Suprapubic skin (tissue), 4 donors: Measurements from ENCODE around the gene NDOR1. TPM values are rescaled to one million over a fixed set of nuclear protein-coding genes. Genes with fewer than 3 reads are reported as not detected.

Experiments
- DNase-seq, 2 donors: peaks; one replicate each; pipeline ENCODE4 v3.0.0-alpha.2; 2019; ENCODE audit warnings: low spot score in 2 of 2
- H3K27ac ChIP-seq: fragments of 200-600 bp; sonication (generic); one replicate; pipeline ENCODE4 v1.5.1; 2019
- H3K27me3 ChIP-seq: fragments of 200-600 bp; sonication (generic); one replicate; pipeline ENCODE4 v1.5.1; 2019
- H3K36me3 ChIP-seq: fragments of 200-600 bp; sonication (generic); one replicate; pipeline ENCODE4 v1.5.1; 2019
- H3K4me1 ChIP-seq: fragments of 200-600 bp; sonication (generic); one replicate; pipeline ENCODE4 v1.5.1; 2019
- H3K4me3 ChIP-seq: fragments of 200-600 bp; sonication (generic); one replicate; pipeline ENCODE4 v1.5.1; 2019; ENCODE audit warnings: mild to moderate bottlenecking
- H3K9me3 ChIP-seq: fragments of 200-600 bp; sonication (generic); one replicate; pipeline ENCODE4 v1.5.1; 2019
- CTCF ChIP-seq, 2 donors: fragments of 200-600 bp in 1 of 2; fragments of 450-650 bp in 1 of 2; sonication (generic) in 1 of 2; IDR thresholded peaks; one replicate each; pipeline ENCODE4 v1.5.1; 2016 to 2019; ENCODE audit warnings: antibody characterized with exemption in 2 of 2, mild to moderate bottlenecking in 1 of 2, moderate library complexity in 1 of 2
- EP300 ChIP-seq: sonication (generic); formaldehyde crosslinking; IDR thresholded peaks from one replicate; pipeline ENCODE4 v1.6.1; 2017; ENCODE audit warnings: antibody characterized with exemption
- POLR2A ChIP-seq, 2 donors: fragments of 450-650 bp; IDR thresholded peaks; one replicate each; pipeline ENCODE4 v1.6.1; 2017; ENCODE audit warnings: antibody characterized with exemption in 2 of 2, mild to moderate bottlenecking in 2 of 2, moderate library complexity in 2 of 2
- POLR2AphosphoS5 ChIP-seq, 3 donors: sonication (generic); formaldehyde crosslinking; IDR thresholded peaks; one replicate each; pipeline ENCODE4 v1.6.1; 2017; ENCODE audit warnings: antibody characterized with exemption in 3 of 3
- WGBS: methylation state at CpG from one replicate; pipeline ENCODE4 v1.1.5; 2018; 5-methylcytosine and 5-hydroxymethylcytosine counted together
- total RNA-seq, 4 donors: library from RNA; depleted of rRNA; stranded (reverse); fragments of >200 nt; gene quantifications; one replicate each; pipeline ENCODE4 v1.1.0, GENCODE V29; 2016

Gene NDOR1
- total RNA-seq, 4 donors from 2014 or later = 13.4 to 21.0 (median 20.6) TPM

- no CpG with 5 or more reads among the region's 20 CpGs for WGBS
- Histone ChIP-seq H3K4me1 (peaks cover 3% of the 10 kb centered on the region), H3K36me3 (peaks cover 83% of the 10 kb centered on the region)
Measured at GRCh38 chr9:137180491-137180890, 25.0 kb upstream of the NDOR1 start.

GRCh38 chr9:137181680-137182079, 23.8 kb upstream of the NDOR1 start:
- WGBS = 93% methylated on average over 16 of the region's 22 CpGs
- TF ChIP-seq EP300 = no peak
- no peak for TF ChIP-seq POLR2A (IDR thresholded peaks at IDR 0.05)
- no peak for TF ChIP-seq CTCF (IDR thresholded peaks at IDR 0.05)
- TF ChIP-seq POLR2AphosphoS5 (IDR thresholded peaks at IDR 0.05) = no peak

More at GRCh38 chr9:137180491-137180890, 25.0 kb upstream of the NDOR1 start:
- no peak for DNase-seq
- H3K27me3 ChIP-seq = no peaks in the 10 kb centered on the region
- H3K9me3 ChIP-seq = no peaks in the 10 kb centered on the region
- no peak overlapping the region for H3K27ac ChIP-seq
- H3K4me3 ChIP-seq = no peak overlapping the region
- TF ChIP-seq POLR2A (IDR thresholded peaks at IDR 0.05) (no peak), POLR2AphosphoS5 (IDR thresholded peaks at IDR 0.05) (no peak), EP300 (no peak)

GRCh38 chr9:137182836-137183235, 22.7 kb upstream of the NDOR1 start:
- peaks cover 84% of the 10 kb centered on the region for H3K36me3 ChIP-seq
- H3K4me1 ChIP-seq = peaks cover 20% of the 10 kb centered on the region
- 90% methylated on average over 16 of the region's 17 CpGs for WGBS
- no peak overlapping the region for H3K4me3 ChIP-seq
- no peaks in the 10 kb centered on the region for H3K27me3 ChIP-seq
- no peak overlapping the region for H3K27ac ChIP-seq
- DNase-seq = no peak
- H3K9me3 ChIP-seq = no peaks in the 10 kb centered on the region
- TF ChIP-seq POLR2AphosphoS5 (IDR thresholded peaks at IDR 0.05) = no peak
- TF ChIP-seq CTCF (IDR thresholded peaks at IDR 0.05) = no peak
- no peak for TF ChIP-seq POLR2A (IDR thresholded peaks at IDR 0.05)
- no peak for TF ChIP-seq EP300

More at GRCh38 chr9:137181680-137182079, 23.8 kb upstream of the NDOR1 start:
- Histone ChIP-seq H3K4me1 (peaks cover 11% of the 10 kb centered on the region), H3K4me3 (no peak overlapping the region), H3K36me3 (peaks cover 91% of the 10 kb centered on the region), H3K27me3 (no peaks in the 10 kb centered on the region), H3K27ac (no peak overlapping the region), H3K9me3 (no peaks in the 10 kb centered on the region)
- DNase-seq = no peak

- no peaks in the 10 kb centered on the region for H3K27me3 ChIP-seq
- H3K4me1 ChIP-seq = peaks cover 25% of the 10 kb centered on the region
- H3K36me3 ChIP-seq = peaks cover 72% of the 10 kb centered on the region
- TF ChIP-seq POLR2AphosphoS5 (IDR thresholded peaks at IDR 0.05) = no peak
- TF ChIP-seq POLR2A (IDR thresholded peaks at IDR 0.05) = no peak
- no peak for TF ChIP-seq EP300
- TF ChIP-seq CTCF (IDR thresholded peaks at IDR 0.05) = no peak
- no peaks in the 10 kb centered on the region for H3K9me3 ChIP-seq
- no peak overlapping the region for H3K27ac ChIP-seq
- WGBS = 89% methylated on average over 27 of the region's 27 CpGs
- no peak overlapping the region for H3K4me3 ChIP-seq
- DNase-seq = no peak
Measured at GRCh38 chr9:137183980-137184595, 21.4 kb upstream of the NDOR1 start.

- DNase-seq = no peak
- Histone ChIP-seq H3K4me1 (peaks cover 35% of the 10 kb centered on the region), H3K36me3 (peaks cover 65% of the 10 kb centered on the region), H3K27ac (no peak overlapping the region), H3K27me3 (no peaks in the 10 kb centered on the region), H3K4me3 (no peak overlapping the region), H3K9me3 (no peaks in the 10 kb centered on the region)
- 92% methylated on average over 29 of the region's 48 CpGs for whole genome bisulfite sequencing
- TF ChIP-seq EP300 (no peak), POLR2AphosphoS5 (IDR thresholded peaks at IDR 0.05) (no peak), CTCF (IDR thresholded peaks at IDR 0.05) (no peak), POLR2A (IDR thresholded peaks at IDR 0.05) (no peak)
Measured at GRCh38 chr9:137184881-137185660, 20.4 kb upstream of the NDOR1 start.
